ENCODE data around the gene ZNF497.

Gene ZNF497

GRCh38 chr19:58397533-58398037 lies 35.0 kb upstream of the ZNF497 start:
- in situ Hi-C loops (cut with HindIII; ENCODE audit: low sequenced_read_pairs), result no loop called here
- DNase-seq (ENCODE audit: low read depth), result no peak
- H3K4me3 ChIP-seq (ENCODE audit: low read depth, low read length), result no peak overlapping the region
- TF ChIP-seq CTCF (IDR thresholded peaks at IDR 0.05; ENCODE audit: low read depth, low read length, missing control alignments), result no peak

GRCh38 chr19:58396691-58397532 lies 34.4 kb upstream of the ZNF497 start:
- in situ Hi-C loops (cut with HindIII; ENCODE audit: low sequenced_read_pairs), result no loop called here
- no peak overlapping the region for H3K4me3 ChIP-seq (ENCODE audit: low read depth, low read length)
- DNase-seq (ENCODE audit: low read depth), result no peak
- no peak for TF ChIP-seq CTCF (IDR thresholded peaks at IDR 0.05; ENCODE audit: low read depth, low read length, missing control alignments)

- no peak overlapping the region for H3K4me3 ChIP-seq (ENCODE audit: low read depth, low read length)
- no peak for DNase-seq (ENCODE audit: low read depth)
- in situ Hi-C loops (cut with HindIII; ENCODE audit: low sequenced_read_pairs), result no loop called here
- TF ChIP-seq CTCF (IDR thresholded peaks at IDR 0.05; ENCODE audit: low read depth, low read length, missing control alignments), result no peak
These were observed 33.6 kb upstream of the ZNF497 start for GRCh38 chr19:58395979-58396627.

GRCh38 chr19:58395220-58395978 lies 32.8 kb upstream of the ZNF497 start, which contains the start of gene RNF225:
Gene RNF225 (plus strand): TSS chr19:58395656. CDS start chr19:58396090, 434 bp downstream.
- no peak within 1 kb of the TSS for H3K4me3 ChIP-seq (ENCODE audit: low read depth, low read length)
- no peak for DNase-seq (ENCODE audit: low read depth)
- TF ChIP-seq CTCF (IDR thresholded peaks at IDR 0.05; ENCODE audit: low read depth, low read length, missing control alignments), result no peak
- in situ Hi-C loops (cut with HindIII; ENCODE audit: low sequenced_read_pairs), result no loop called here

- no peak overlapping the region for H3K4me3 ChIP-seq (ENCODE audit: low read depth, low read length)
- TF ChIP-seq CTCF (IDR thresholded peaks at IDR 0.05; ENCODE audit: low read depth, low read length, missing control alignments), result no peak
- DNase-seq (ENCODE audit: low read depth), result no peak
- in situ Hi-C loops (cut with HindIII; ENCODE audit: low sequenced_read_pairs), result no loop called here
These were observed 32.3 kb upstream of the ZNF497 start for GRCh38 chr19:58394821-58395219.

- no peak for DNase-seq (ENCODE audit: low read depth)
- no peak overlapping the region for H3K4me3 ChIP-seq (ENCODE audit: low read depth, low read length)
- TF ChIP-seq CTCF (IDR thresholded peaks at IDR 0.05; ENCODE audit: low read depth, low read length, missing control alignments), result no peak
These were observed 31.1 kb upstream of the ZNF497 start for GRCh38 chr19:58393725-58394033.

More at GRCh38 chr19:58393725-58394033, 31.1 kb upstream of the ZNF497 start:
- in situ Hi-C loops (cut with HindIII; ENCODE audit: low sequenced_read_pairs), result no loop called here
